ENCODE data around the gene RAD51B.

The RAD51B gene

GRCh38 chr14:68135028-68135427 is 315.4 kb downstream of the RAD51B start:
- Histone ChIP-seq H3K27ac (replicated peaks) (no peak overlapping the region), H3K4me3 (replicated peaks; ENCODE audit: insufficient read depth, low read length) (no peak overlapping the region), H3K27me3 (ENCODE audit: insufficient read depth, poor library complexity, severe bottlenecking) (no peaks in the 10 kb centered on the region)
- TF ChIP-seq GABPA (IDR thresholded peaks at IDR 0.05; ENCODE audit: low read depth): no peak
- TF ChIP-seq, protein P1, sequence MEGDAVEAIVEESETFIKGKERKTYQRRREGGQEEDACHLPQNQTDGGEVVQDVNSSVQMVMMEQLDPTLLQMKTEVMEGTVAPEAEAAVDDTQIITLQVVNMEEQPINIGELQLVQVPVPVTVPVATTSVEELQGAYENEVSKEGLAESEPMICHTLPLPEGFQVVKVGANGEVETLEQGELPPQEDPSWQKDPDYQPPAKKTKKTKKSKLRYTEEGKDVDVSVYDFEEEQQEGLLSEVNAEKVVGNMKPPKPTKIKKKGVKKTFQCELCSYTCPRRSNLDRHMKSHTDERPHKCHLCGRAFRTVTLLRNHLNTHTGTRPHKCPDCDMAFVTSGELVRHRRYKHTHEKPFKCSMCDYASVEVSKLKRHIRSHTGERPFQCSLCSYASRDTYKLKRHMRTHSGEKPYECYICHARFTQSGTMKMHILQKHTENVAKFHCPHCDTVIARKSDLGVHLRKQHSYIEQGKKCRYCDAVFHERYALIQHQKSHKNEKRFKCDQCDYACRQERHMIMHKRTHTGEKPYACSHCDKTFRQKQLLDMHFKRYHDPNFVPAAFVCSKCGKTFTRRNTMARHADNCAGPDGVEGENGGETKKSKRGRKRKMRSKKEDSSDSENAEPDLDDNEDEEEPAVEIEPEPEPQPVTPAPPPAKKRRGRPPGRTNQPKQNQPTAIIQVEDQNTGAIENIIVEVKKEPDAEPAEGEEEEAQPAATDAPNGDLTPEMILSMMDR (IDR thresholded peaks at IDR 0.05; ENCODE audit: insufficient read depth, low read length): no peak
- TF ChIP-seq, protein P2, sequence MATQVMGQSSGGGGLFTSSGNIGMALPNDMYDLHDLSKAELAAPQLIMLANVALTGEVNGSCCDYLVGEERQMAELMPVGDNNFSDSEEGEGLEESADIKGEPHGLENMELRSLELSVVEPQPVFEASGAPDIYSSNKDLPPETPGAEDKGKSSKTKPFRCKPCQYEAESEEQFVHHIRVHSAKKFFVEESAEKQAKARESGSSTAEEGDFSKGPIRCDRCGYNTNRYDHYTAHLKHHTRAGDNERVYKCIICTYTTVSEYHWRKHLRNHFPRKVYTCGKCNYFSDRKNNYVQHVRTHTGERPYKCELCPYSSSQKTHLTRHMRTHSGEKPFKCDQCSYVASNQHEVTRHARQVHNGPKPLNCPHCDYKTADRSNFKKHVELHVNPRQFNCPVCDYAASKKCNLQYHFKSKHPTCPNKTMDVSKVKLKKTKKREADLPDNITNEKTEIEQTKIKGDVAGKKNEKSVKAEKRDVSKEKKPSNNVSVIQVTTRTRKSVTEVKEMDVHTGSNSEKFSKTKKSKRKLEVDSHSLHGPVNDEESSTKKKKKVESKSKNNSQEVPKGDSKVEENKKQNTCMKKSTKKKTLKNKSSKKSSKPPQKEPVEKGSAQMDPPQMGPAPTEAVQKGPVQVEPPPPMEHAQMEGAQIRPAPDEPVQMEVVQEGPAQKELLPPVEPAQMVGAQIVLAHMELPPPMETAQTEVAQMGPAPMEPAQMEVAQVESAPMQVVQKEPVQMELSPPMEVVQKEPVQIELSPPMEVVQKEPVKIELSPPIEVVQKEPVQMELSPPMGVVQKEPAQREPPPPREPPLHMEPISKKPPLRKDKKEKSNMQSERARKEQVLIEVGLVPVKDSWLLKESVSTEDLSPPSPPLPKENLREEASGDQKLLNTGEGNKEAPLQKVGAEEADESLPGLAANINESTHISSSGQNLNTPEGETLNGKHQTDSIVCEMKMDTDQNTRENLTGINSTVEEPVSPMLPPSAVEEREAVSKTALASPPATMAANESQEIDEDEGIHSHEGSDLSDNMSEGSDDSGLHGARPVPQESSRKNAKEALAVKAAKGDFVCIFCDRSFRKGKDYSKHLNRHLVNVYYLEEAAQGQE (IDR thresholded peaks at IDR 0.05; ENCODE audit: insufficient replicate concordance, low read depth): no peak
- TF ChIP-seq POLR2AphosphoS5 (IDR thresholded peaks at IDR 0.05; ENCODE audit: low read depth): no peak
- no peak for TF ChIP-seq SPI1 (IDR thresholded peaks at IDR 0.05; ENCODE audit: borderline replicate concordance, low read depth)
- DNase-seq (ENCODE audit: low read depth in 1 of 2, low spot score in 1 of 2): no peak

DNA sequence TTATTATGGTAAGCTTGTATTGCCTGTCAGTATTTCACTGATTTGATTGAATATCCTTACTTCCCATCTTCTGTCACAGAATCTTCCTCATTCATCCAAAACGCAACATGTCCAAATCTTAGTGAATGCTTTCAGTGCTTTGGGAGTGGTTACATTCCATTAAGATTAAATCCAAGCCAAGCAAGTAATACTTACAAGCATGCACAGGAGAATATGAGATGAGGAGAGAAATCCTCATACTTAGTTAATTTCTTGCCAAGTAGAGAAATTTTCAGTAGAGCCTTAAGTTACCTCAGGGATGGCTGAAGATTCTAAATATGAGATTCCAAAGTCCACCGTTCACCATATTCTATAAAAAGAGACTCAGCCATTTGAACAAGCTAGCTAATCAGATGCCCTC is 316.0 kb downstream of the RAD51B start:
- TF ChIP-seq POLR2AphosphoS5 (IDR thresholded peaks at IDR 0.05; ENCODE audit: low read depth): no peak
- TF ChIP-seq, protein P2 (IDR thresholded peaks at IDR 0.05; ENCODE audit: insufficient replicate concordance, low read depth): no peak
- no peak for TF ChIP-seq SPI1 (IDR thresholded peaks at IDR 0.05; ENCODE audit: borderline replicate concordance, low read depth)
- TF ChIP-seq, protein P1 (IDR thresholded peaks at IDR 0.05; ENCODE audit: insufficient read depth, low read length): no peak
- TF ChIP-seq GABPA (IDR thresholded peaks at IDR 0.05; ENCODE audit: low read depth): no peak
- Histone ChIP-seq H3K4me3 (replicated peaks; ENCODE audit: insufficient read depth, low read length) (no peak overlapping the region), H3K27ac (replicated peaks) (no peak overlapping the region), H3K27me3 (ENCODE audit: insufficient read depth, poor library complexity, severe bottlenecking) (no peaks in the 10 kb centered on the region)
- DNase-seq (ENCODE audit: low read depth in 1 of 2, low spot score in 1 of 2): no peak

DNA sequence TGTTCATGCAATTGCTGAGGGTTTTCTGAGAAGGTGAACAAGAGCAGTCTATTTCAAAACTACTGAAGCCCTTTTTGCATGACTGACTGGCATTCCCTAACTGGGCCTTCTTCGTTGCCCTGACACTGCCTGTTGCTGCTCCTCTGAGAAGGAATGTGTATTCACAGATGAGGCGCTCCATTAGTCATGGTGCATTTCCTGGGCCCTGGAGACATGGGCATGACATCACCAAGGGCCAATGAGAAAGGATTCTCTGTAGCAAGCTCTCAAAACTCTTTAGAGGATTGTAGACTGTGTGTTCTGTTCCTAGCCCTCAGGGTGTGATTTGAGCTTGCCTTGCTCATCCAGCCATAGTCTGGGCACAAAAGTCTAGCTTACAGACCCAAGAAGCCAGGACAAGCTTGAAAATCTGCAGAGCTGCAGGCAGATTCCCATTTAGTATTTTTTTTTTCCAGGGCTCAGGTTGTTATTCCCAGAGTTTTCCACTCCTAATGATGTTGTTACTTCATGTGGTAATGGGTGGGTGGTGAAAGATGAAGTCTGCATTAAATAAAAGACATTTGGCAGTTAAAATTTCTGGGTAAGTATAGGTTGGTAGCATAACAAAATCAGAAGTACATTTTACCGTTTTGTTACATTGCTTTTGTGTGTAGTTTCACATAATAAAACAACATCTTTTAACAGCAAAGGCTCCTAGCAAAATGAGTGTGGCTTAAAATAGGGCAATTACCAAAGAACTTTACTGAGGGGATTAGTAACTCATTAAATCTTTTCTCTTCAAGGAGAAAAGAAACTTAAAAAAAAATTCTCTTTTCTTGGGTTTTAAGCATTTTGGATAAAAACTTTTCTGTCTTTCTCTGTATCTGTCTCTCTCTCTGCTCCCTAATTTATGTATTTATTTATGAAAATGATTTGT is 318.4 kb downstream of the RAD51B start:
- TF ChIP-seq, protein P2 (IDR thresholded peaks at IDR 0.05; ENCODE audit: insufficient replicate concordance, low read depth): no peak
- TF ChIP-seq POLR2AphosphoS5 (IDR thresholded peaks at IDR 0.05; ENCODE audit: low read depth) (no peak), SPI1 (IDR thresholded peaks at IDR 0.05; ENCODE audit: borderline replicate concordance, low read depth) (no peak), GABPA (IDR thresholded peaks at IDR 0.05; ENCODE audit: low read depth) (no peak)
- TF ChIP-seq, protein P1 (IDR thresholded peaks at IDR 0.05; ENCODE audit: insufficient read depth, low read length): no peak
- no peak for DNase-seq (ENCODE audit: low read depth in 1 of 2, low spot score in 1 of 2)
- Histone ChIP-seq H3K4me3 (replicated peaks; ENCODE audit: insufficient read depth, low read length) (no peak overlapping the region), H3K27me3 (ENCODE audit: insufficient read depth, poor library complexity, severe bottlenecking) (no peaks in the 10 kb centered on the region), H3K27ac (replicated peaks) (no peak overlapping the region)

Measured in HL-60 (cell line).